ENCODE results near the gene ARL15. TPM values are rescaled to one million over a fixed set of nuclear protein-coding genes. Genes with fewer than 3 reads are reported as not detected.

The ARL15 gene
- total RNA-seq, 1 experiment from 2014 or later = 140 TPM

- no peaks in the 10 kb centered on the region for H3K9me3 Mint-ChIP-seq (ENCODE audit: unreplicated experiment)
- H3K4me1 ChIP-seq = peaks cover 19% of the 10 kb centered on the region
- intact Hi-C loops (cut with micrococcal nuclease; ENCODE audit: unreplicated experiment) = no loop called here
- peaks cover 49% of the 10 kb centered on the region for H3K36me3 Mint-ChIP-seq (ENCODE audit: insufficient read depth, unreplicated experiment)
- no TSS peak for BruUV-seq (replicated peaks)
- no peak overlapping the region for H3K4me3 Mint-ChIP-seq (ENCODE audit: unreplicated experiment)
- ChIA-PET CTCF (no interaction called here), POLR2A (interaction anchor here (1.4 kb wide), 1 partner anchor 32 kb away, joined by 5 read pairs; the partner anchor contains the start of gene ARL15)
- no peaks in the 10 kb centered on the region for H3K27me3 ChIP-seq (replicated peaks; ENCODE audit: control insufficient read depth, insufficient read depth, low read length)
- H3K4me3 ChIP-seq (ENCODE audit: low read depth, low read length) = no peak overlapping the region
- peaks cover 33% of the 10 kb centered on the region for H3K4me1 Mint-ChIP-seq (ENCODE audit: low read depth, unreplicated experiment)
- H3K27me3 Mint-ChIP-seq (ENCODE audit: insufficient read depth, unreplicated experiment) = no peaks in the 10 kb centered on the region
- TF ChIP-seq CTCF (IDR thresholded peaks at IDR 0.05; ENCODE audit: insufficient read depth in 1 of 2, low read depth in 1 of 2, low read length in 1 of 2, severe bottlenecking in 1 of 2, unreplicated experiment in 1 of 2) = no peak
- H3K36me3 ChIP-seq (ENCODE audit: control insufficient read depth, insufficient read depth, low read length) = no peaks in the 10 kb centered on the region
- H3K9me3 ChIP-seq = no peaks in the 10 kb centered on the region
- peak overlapping the region; percentile 67 for H3K27ac Mint-ChIP-seq (ENCODE audit: unreplicated experiment)
- DNase-seq = no peak
These were observed 32.1 kb downstream of the ARL15 start for GRCh38 chr5:54278036-54278830.

GRCh38 chr5:54276048-54276447 lies 34.3 kb downstream of the ARL15 start:
- peaks cover 43% of the 10 kb centered on the region for H3K36me3 Mint-ChIP-seq (ENCODE audit: insufficient read depth, unreplicated experiment)
- ChIA-PET POLR2A (no interaction called here), CTCF (no interaction called here)
- no peaks in the 10 kb centered on the region for H3K9me3 ChIP-seq
- DNase-seq = no peak
- no peaks in the 10 kb centered on the region for H3K27me3 ChIP-seq (replicated peaks; ENCODE audit: control insufficient read depth, insufficient read depth, low read length)
- no peak overlapping the region for H3K4me3 Mint-ChIP-seq (ENCODE audit: unreplicated experiment)
- no peaks in the 10 kb centered on the region for H3K27me3 Mint-ChIP-seq (ENCODE audit: insufficient read depth, unreplicated experiment)
- H3K4me3 ChIP-seq (ENCODE audit: low read depth, low read length) = no peak overlapping the region
- no peaks in the 10 kb centered on the region for H3K9me3 Mint-ChIP-seq (ENCODE audit: unreplicated experiment)
- peaks cover 24% of the 10 kb centered on the region for H3K4me1 ChIP-seq
- no TSS peak for BruUV-seq (replicated peaks)
- H3K36me3 ChIP-seq (ENCODE audit: control insufficient read depth, insufficient read depth, low read length) = no peaks in the 10 kb centered on the region
- no peak overlapping the region for H3K27ac Mint-ChIP-seq (ENCODE audit: unreplicated experiment)
- H3K4me1 Mint-ChIP-seq (ENCODE audit: low read depth, unreplicated experiment) = peaks cover 33% of the 10 kb centered on the region
- intact Hi-C loops (cut with micrococcal nuclease; ENCODE audit: unreplicated experiment) = no loop called here
- no peak for TF ChIP-seq CTCF (IDR thresholded peaks at IDR 0.05; ENCODE audit: insufficient read depth in 1 of 2, low read depth in 1 of 2, low read length in 1 of 2, severe bottlenecking in 1 of 2, unreplicated experiment in 1 of 2)

- Histone ChIP-seq H3K36me3 (ENCODE audit: control insufficient read depth, insufficient read depth, low read length) (no peaks in the 10 kb centered on the region), H3K4me3 (ENCODE audit: low read depth, low read length) (no peak overlapping the region), H3K4me1 (peaks cover 24% of the 10 kb centered on the region), H3K27me3 (replicated peaks; ENCODE audit: control insufficient read depth, insufficient read depth, low read length) (no peaks in the 10 kb centered on the region), H3K9me3 (no peaks in the 10 kb centered on the region)
- no peaks in the 10 kb centered on the region for H3K27me3 Mint-ChIP-seq (ENCODE audit: insufficient read depth, unreplicated experiment)
- no peak for DNase-seq
- POLR2A ChIA-PET = no interaction called here
- no peaks in the 10 kb centered on the region for H3K9me3 Mint-ChIP-seq (ENCODE audit: unreplicated experiment)
- H3K4me1 Mint-ChIP-seq (ENCODE audit: low read depth, unreplicated experiment) = peaks cover 33% of the 10 kb centered on the region
- H3K36me3 Mint-ChIP-seq (ENCODE audit: insufficient read depth, unreplicated experiment) = peaks cover 42% of the 10 kb centered on the region
- no peak for TF ChIP-seq CTCF (IDR thresholded peaks at IDR 0.05; ENCODE audit: insufficient read depth in 1 of 2, low read depth in 1 of 2, low read length in 1 of 2, severe bottlenecking in 1 of 2, unreplicated experiment in 1 of 2)
- no peak overlapping the region for H3K4me3 Mint-ChIP-seq (ENCODE audit: unreplicated experiment)
- H3K27ac Mint-ChIP-seq (ENCODE audit: unreplicated experiment) = peak overlapping the region; percentile 46
- CTCF ChIA-PET = no interaction called here
- intact Hi-C loops (cut with micrococcal nuclease; ENCODE audit: unreplicated experiment) = no loop called here
- no TSS peak for BruUV-seq (replicated peaks)
These were observed 35.0 kb downstream of the ARL15 start for GRCh38 chr5:54275361-54275760.

Data from Caco-2 (cell line).